Spleen (tissue), 11 donors: ENCODE measurements around the gene AKAP13. TPM values are rescaled to one million over a fixed set of nuclear protein-coding genes. Genes with fewer than 3 reads are reported as not detected.
"Not testable (repeated sequence)": the region's sequence is repeated elsewhere in the genome, so short reads cannot be mapped to it uniquely, and the experiment has no call there.

Source experiments
- DNase-seq: peaks from one replicate; pipeline ENCODE4 v3.0.0-alpha.2; 2020
- H3K27ac ChIP-seq, 8 donors: fragments of 200-600 bp; sonication (generic) in 7 of 8; 1 replicate in 4 of 8; 2 replicates in 4 of 8; pipeline versions ENCODE4 v1.5.0 to v1.8.0; 2016 to 2021; ENCODE audit warnings: inconsistent platforms in 4 of 8, mild to moderate bottlenecking in 4 of 8, moderate library complexity in 1 of 8
- H3K27me3 ChIP-seq, 7 donors: fragments of 200-600 bp; sonication (generic) in 6 of 7; replicated peaks in 1 of 7; 1 replicate in 4 of 7; 2 replicates in 3 of 7; pipeline versions ENCODE4 v1.5.0 to v1.8.0; 2016 to 2021; ENCODE audit warnings: inconsistent platforms in 3 of 7, mild to moderate bottlenecking in 1 of 7
- H3K36me3 ChIP-seq, 6 donors: fragments of 200-600 bp; sonication (generic) in 5 of 6; 1 replicate in 4 of 6; 2 replicates in 2 of 6; pipeline versions ENCODE4 v1.5.0 to v1.8.0; 2016 to 2021; ENCODE audit warnings: inconsistent platforms in 2 of 6
- H3K4me1 ChIP-seq, 6 donors: fragments of 200-600 bp; sonication (generic) in 5 of 6; 1 replicate in 3 of 6; 2 replicates in 3 of 6; pipeline versions ENCODE4 v1.5.0 to v1.8.0; 2016 to 2021; ENCODE audit warnings: inconsistent platforms in 3 of 6
- H3K4me3 ChIP-seq, 8 donors: fragments of 200-600 bp; sonication (generic) in 7 of 8; 1 replicate in 4 of 8; 2 replicates in 4 of 8; pipeline versions ENCODE4 v1.5.0 to v1.8.0; 2016 to 2021; ENCODE audit warnings: inconsistent platforms in 4 of 8, mild to moderate bottlenecking in 4 of 8, moderate library complexity in 2 of 8
- H3K9me3 ChIP-seq, 8 donors: fragments of 200-600 bp; sonication (generic) in 7 of 8; 1 replicate in 4 of 8; 2 replicates in 4 of 8; pipeline versions ENCODE4 v1.5.0 to v1.8.0; 2016 to 2021; ENCODE audit warnings: inconsistent platforms in 4 of 8
- POLR2A ChIP-seq, 3 donors: fragments of 450-650 bp; IDR thresholded peaks; one replicate each; pipeline ENCODE4 v1.5.1; 2017; ENCODE audit warnings: antibody characterized with exemption in 3 of 3, mild to moderate bottlenecking in 1 of 3
- POLR2AphosphoS5 ChIP-seq, 3 donors: sonication (generic); formaldehyde crosslinking; IDR thresholded peaks; one replicate each; pipeline ENCODE4 v1.5.1; 2017; ENCODE audit warnings: antibody characterized with exemption in 3 of 3
- WGBS, 5 donors: extraction: QIAGEN DNeasy Blood & Tissue Kit in 3 of 5; methylation state at CpG; one replicate each; pipeline versions ENCODE4 v1.1.5 to v1.1.7; 2013 to 2018; 5-methylcytosine and 5-hydroxymethylcytosine counted together
- intact Hi-C: fragments of 100-400 bp; cut with DNase I; formaldehyde crosslinking; loops from one replicate; pipeline ENCODE4 v1.15.0; 2023; ENCODE audit warnings: low total_unique reads
- polyA plus RNA-seq, 3 donors: library from polyadenylated mRNA; stranded (reverse); fragments of 200-250 nt; gene quantifications; one replicate each; pipeline ENCODE4 v1.2.1, GENCODE V29; 2013
- total RNA-seq, 7 donors: library from RNA; depleted of rRNA in 3 of 7; stranded (reverse); fragments of >200 nt in 3 of 7; fragmentation: NEBNext Ultra II Directional in 4 of 7; extraction: Animal tissue kit (Norgen Biotek cat#: 25700) in 4 of 7; gene quantifications; one replicate each; pipeline versions ENCODE4 v1.1.0 to v1.2.1, GENCODE V29; 2016 to 2021
- TF ChIP-seq, protein P1 (sequence below), 11 experiments: fragments of 200-600 bp in 7 of 11; fragments of 450-650 bp in 4 of 11; sonication (generic) in 4 of 11; IDR thresholded peaks in 8 of 11; conservative IDR thresholded peaks in 3 of 11; 1 replicate in 7 of 11; 2 replicates in 4 of 11; pipeline versions ENCODE4 v1.4.0 to v1.8.0; 2016 to 2021; ENCODE audit warnings: antibody characterized with exemption in 11 of 11, inconsistent platforms in 4 of 11, mild to moderate bottlenecking in 1 of 11
- donor health status: healthy with polysubstance abuse.
- donor health status: DM: no; HTN: no; CAD: no; lungs with moderate emphysema.
- donor health status: DM: no; HTN: no; CAD: no.
- donor health status: Bipolar disorder and iron deficiency.
- donor health status: healthy.
- donor health status: DM: no; HTN: no; CAD: no.
- donor health status: DM: yes; HTN: yes; CAD: no.

The AKAP13 gene
- total and polyA plus RNA-seq, 10 donors = 35.4 to 413 (median 260) TPM

DNA sequence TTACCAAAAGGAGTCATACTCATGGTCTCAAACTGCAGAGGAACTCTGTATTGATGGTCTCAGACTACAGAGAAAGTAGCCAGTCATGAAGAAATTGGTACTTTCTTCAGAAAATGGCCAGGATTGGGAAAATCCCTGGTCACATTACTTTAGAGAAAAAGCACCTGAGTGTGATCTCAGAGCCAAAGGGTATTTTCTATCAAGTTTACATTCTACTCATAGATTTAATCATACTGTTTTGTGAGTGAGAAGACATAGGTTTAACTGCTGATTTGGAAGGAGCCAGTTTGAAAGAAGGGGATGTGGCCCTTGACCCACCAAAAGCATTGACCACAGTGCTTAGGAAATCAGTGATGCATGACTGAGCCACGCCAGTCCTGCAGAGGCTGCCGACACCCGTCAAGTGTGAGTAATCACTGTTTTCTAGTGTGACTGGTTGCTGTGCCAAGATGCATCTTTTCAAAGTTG lies 203.6 kb downstream of the AKAP13 start:
- H3K4me1 ChIP-seq = peaks cover 38 to 90% (median 68%) of the 10 kb centered on the region in 6 donors
- TF ChIP-seq POLR2A (IDR thresholded peaks at IDR 0.05) (no peak), POLR2AphosphoS5 (IDR thresholded peaks at IDR 0.05) (peak in 2 of 3 donors; percentile 14 to 89)
- H3K4me3 ChIP-seq = peak overlapping the region in 6 of 8 donors; percentile 29 to 68 (median 38)
- intact Hi-C loops = no loop called here
- no peak for DNase-seq
- no peaks in the 10 kb centered on the region for H3K27me3 ChIP-seq
- H3K9me3 ChIP-seq = no peaks in the 10 kb centered on the region
- 12 to 49% (median 17%) methylated on average over 3 of the region's 3 CpGs for WGBS, 5 donors
- H3K27ac ChIP-seq = peak overlapping the region; percentile 72 to 97 (median 88)
- H3K36me3 ChIP-seq = peaks cover 0 to 74% (median 39%) of the 10 kb centered on the region in 6 donors

DNA sequence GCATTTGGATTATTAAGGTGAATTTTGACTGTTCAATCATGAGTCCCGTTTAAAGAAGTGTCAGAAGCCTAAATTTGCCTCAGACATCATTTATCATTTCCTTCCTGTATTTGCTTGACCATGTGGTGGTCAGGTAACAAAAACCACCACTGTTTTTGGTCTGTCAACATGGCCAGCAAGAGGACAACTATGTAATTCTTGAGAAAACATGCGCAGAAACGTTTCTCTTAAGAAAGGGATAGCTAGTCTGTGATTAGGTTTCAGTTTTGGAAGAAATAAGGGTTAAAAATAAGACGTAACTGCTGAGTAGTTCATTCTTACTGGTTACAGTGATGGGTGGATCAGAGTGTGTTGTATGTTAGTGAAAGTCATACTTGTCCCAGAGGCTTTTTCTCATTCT lies 204.5 kb downstream of the AKAP13 start:
- peak overlapping the region in 7 of 8 donors; percentile 72 to 97 (median 88) for H3K27ac ChIP-seq
- WGBS, 5 donors = 27 to 44% (median 31%) methylated on average over 4 of the region's 4 CpGs
- no peaks in the 10 kb centered on the region for H3K27me3 ChIP-seq
- no peak for DNase-seq
- no peaks in the 10 kb centered on the region for H3K9me3 ChIP-seq
- H3K36me3 ChIP-seq = peaks cover 0 to 74% (median 31%) of the 10 kb centered on the region in 6 donors
- TF ChIP-seq POLR2AphosphoS5 (IDR thresholded peaks at IDR 0.05) = no peak
- TF ChIP-seq POLR2A (IDR thresholded peaks at IDR 0.05) = no peak
- TF ChIP-seq, protein P1, sequence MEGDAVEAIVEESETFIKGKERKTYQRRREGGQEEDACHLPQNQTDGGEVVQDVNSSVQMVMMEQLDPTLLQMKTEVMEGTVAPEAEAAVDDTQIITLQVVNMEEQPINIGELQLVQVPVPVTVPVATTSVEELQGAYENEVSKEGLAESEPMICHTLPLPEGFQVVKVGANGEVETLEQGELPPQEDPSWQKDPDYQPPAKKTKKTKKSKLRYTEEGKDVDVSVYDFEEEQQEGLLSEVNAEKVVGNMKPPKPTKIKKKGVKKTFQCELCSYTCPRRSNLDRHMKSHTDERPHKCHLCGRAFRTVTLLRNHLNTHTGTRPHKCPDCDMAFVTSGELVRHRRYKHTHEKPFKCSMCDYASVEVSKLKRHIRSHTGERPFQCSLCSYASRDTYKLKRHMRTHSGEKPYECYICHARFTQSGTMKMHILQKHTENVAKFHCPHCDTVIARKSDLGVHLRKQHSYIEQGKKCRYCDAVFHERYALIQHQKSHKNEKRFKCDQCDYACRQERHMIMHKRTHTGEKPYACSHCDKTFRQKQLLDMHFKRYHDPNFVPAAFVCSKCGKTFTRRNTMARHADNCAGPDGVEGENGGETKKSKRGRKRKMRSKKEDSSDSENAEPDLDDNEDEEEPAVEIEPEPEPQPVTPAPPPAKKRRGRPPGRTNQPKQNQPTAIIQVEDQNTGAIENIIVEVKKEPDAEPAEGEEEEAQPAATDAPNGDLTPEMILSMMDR (IDR thresholded peaks at IDR 0.05 in 8 of 11, conservative IDR thresholded peaks at IDR 0.05 in 3 of 11) = no peak
- H3K4me1 ChIP-seq = peaks cover 38 to 83% (median 65%) of the 10 kb centered on the region in 6 donors
- intact Hi-C loops = no loop called here
- H3K4me3 ChIP-seq = peak overlapping the region in 1 of 8 donors; percentile 68

DNA sequence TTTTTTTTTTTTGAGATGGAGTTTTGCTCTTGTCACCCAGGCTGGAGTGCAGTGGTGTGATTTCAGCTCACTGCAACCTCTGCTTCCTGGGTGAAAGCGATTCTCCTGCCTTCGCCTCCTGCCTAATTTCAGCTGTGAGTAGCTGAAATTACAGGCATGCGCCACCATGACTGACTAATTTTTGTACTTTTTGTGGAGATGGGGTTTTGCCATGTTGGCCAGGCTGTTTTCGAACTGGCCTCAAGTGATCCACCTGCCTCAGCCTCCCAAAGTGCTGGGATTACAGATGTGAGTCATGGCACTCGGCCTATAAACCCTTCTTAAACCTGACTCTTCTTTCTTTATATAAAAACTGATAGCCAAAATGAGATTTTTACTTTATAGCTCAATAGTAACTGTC lies 205.8 kb downstream of the AKAP13 start:
- intact Hi-C loops, DNase-seq, H3K9me3 ChIP-seq, H3K27me3 ChIP-seq, H3K27ac ChIP-seq, H3K4me3 ChIP-seq: not testable (repeated sequence)
- 74 to 88% (median 88%) methylated on average over 5 of the region's 5 CpGs for WGBS, 5 donors
- peaks cover 0 to 73% (median 24%) of the 10 kb centered on the region in 6 donors for H3K36me3 ChIP-seq
- H3K4me1 ChIP-seq = peaks cover 28 to 70% (median 55%) of the 10 kb centered on the region in 6 donors

DNA sequence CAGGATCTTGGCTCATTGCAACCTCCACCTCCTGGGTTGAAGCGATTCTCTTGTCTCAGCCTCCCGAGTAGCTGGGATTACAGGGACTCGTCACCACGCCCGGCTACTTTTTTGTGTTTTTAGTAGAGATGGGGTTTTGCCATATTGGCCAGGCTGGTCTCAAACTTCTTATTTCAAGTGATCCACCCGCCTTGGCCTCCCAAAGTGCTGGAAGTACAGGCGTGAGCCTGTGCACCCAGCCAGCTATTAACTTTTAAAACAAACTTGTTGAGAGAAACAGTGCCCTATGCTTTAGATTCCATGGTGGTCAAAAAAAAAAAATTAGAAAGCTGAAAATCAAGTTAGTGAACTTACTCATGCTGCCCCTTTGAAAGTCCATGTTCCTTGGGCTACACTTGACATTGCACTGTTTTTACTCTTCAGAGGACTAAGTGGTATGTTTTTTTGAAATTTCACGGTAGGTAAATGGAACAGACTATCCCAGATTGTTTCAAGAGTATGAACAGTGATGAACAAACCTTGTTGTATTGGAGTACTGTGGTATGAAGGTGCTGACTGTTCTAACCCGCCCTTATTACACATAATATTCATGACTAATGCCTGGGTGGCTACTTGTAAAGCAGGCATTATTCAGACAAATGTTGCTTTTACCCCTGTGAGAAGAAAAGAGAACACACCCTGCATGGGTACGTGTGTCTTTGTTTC lies 207.5 kb downstream of the AKAP13 start:
- no peak overlapping the region for H3K4me3 ChIP-seq
- no peaks in the 10 kb centered on the region for H3K27me3 ChIP-seq
- H3K9me3 ChIP-seq = no peaks in the 10 kb centered on the region
- H3K27ac ChIP-seq = peak overlapping the region in 1 of 8 donors; percentile 7
- DNase-seq = no peak
- 91 to 97% (median 93%) methylated on average over 10 of the region's 10 CpGs for WGBS, 5 donors
- intact Hi-C loops = no loop called here
- no peak for TF ChIP-seq POLR2AphosphoS5 (IDR thresholded peaks at IDR 0.05)
- TF ChIP-seq, protein P1 (IDR thresholded peaks at IDR 0.05 in 8 of 11, conservative IDR thresholded peaks at IDR 0.05 in 3 of 11) = no peak
- TF ChIP-seq POLR2A (IDR thresholded peaks at IDR 0.05) = no peak
- peaks cover 0 to 77% (median 21%) of the 10 kb centered on the region in 6 donors for H3K36me3 ChIP-seq
- peaks cover 15 to 64% (median 39%) of the 10 kb centered on the region in 6 donors for H3K4me1 ChIP-seq

DNA sequence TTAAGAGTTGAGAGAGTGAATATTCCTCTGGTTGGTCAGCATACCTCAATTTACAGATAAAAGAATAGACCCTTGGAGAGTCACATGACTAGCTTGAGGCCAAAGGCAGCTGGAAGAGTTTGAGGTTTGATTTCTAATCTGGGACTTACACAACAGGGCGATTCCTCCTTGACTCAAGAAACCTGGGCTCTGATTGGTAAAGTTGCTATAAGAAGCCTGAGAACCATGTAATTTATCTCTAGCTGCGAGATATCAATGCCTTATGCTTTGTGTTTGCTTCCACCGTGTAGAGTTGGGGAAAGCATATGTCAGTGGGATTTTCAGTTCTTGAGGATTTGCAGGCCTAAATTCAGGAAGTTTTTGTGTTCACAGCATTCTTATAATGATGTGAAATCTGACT lies 208.3 kb downstream of the AKAP13 start:
- Histone ChIP-seq H3K27ac (peak overlapping the region in 1 of 8 donors; percentile 7), H3K9me3 (no peaks in the 10 kb centered on the region), H3K4me1 (peaks cover 13 to 62% (median 32%) of the 10 kb centered on the region in 6 donors)

More for the DNA sequence above, 208.3 kb downstream of the AKAP13 start:
- peaks cover 0 to 81% (median 21%) of the 10 kb centered on the region in 6 donors for H3K36me3 ChIP-seq
- no peak overlapping the region for H3K4me3 ChIP-seq
- 66 to 84% (median 72%) methylated on average over 3 of the region's 3 CpGs for WGBS, 5 donors
- DNase-seq = no peak
- no peaks in the 10 kb centered on the region for H3K27me3 ChIP-seq
- intact Hi-C loops = no loop called here
- TF ChIP-seq, protein P1 (IDR thresholded peaks at IDR 0.05 in 8 of 11, conservative IDR thresholded peaks at IDR 0.05 in 3 of 11) = no peak
- TF ChIP-seq POLR2A (IDR thresholded peaks at IDR 0.05) (no peak), POLR2AphosphoS5 (IDR thresholded peaks at IDR 0.05) (no peak)
